ENCODE results near the gene GTF3C5. TPM values are rescaled to one million over a fixed set of nuclear protein-coding genes. Genes with fewer than 3 reads are reported as not detected.

Gene GTF3C5
- total and polyA plus RNA-seq, 9 of the 15 experiments (the other 6 are each of a cell fraction or from before 2014, with no cell fraction given) = 3.8 to 118 (median 83.7) TPM

DNA sequence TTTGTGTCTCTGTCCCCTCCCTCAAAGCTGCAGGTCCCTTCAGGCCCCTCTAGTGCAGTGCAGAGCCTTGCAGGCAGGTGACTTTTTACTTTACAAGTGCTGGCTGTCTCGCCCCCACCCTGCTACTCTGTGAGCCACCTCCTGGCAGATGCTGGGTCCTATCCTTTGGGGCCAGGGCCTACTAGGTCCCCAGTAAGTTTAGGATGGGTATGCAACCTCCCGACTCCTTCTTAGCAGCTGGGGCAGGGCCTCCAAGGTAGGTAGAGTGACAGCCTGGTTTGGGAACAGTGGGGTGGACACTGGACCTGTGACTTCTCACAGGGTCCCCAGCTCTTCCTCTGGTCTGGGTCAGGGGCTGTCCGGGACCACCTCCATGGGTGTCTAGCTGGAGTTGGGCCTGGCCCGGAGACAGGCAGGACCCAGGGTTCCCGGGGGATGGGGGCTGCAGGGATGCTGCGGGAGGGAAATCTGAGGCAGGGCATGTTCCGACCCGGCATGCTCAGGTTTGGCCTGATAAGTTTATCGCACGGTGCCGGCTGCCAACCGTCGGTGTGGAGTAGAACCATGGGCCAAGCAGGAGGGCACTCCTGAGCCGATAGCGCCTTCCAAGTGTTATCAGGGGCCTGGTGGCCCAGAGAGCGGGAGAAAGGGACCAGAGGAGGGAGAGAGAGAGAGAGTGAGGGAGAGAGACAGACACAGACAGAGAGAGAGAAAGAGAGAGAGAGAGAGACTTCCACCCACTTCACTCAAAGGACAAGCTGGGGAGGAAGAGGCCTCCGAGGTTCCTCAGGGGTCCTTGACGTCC is 31.8 kb upstream of the GTF3C5 start (continued):
- no peak for TF ChIP-seq STAG1 (CRISPR knock-in tag; IDR thresholded peaks at IDR 0.05; ENCODE audit: borderline replicate concordance)
- no peak for TF ChIP-seq NR3C1 (CRISPR knock-in tag; IDR thresholded peaks at IDR 0.05)
- TF ChIP-seq RBM34 (IDR thresholded peaks at IDR 0.05; ENCODE audit: borderline replicate concordance, insufficient read depth, low read length) = no peak
- no peak for TF ChIP-seq KDM4B (IDR thresholded peaks at IDR 0.05; ENCODE audit: borderline replicate concordance in 2 of 2, low read depth in 1 of 2)
- TF ChIP-seq SMARCA4 (IDR thresholded peaks at IDR 0.05) = peak; percentile 90
- no peak for TF ChIP-seq NFXL1 (CRISPR knock-in tag; IDR thresholded peaks at IDR 0.05)
- TF ChIP-seq BDP1 (IDR thresholded peaks at IDR 0.05; ENCODE audit: insufficient read depth, insufficient read length) = no peak
- no peak for TF ChIP-seq U2AF2 (optimal IDR thresholded peaks at IDR 0.05; ENCODE audit: low read depth, low read length)
- TF ChIP-seq, protein P1, sequence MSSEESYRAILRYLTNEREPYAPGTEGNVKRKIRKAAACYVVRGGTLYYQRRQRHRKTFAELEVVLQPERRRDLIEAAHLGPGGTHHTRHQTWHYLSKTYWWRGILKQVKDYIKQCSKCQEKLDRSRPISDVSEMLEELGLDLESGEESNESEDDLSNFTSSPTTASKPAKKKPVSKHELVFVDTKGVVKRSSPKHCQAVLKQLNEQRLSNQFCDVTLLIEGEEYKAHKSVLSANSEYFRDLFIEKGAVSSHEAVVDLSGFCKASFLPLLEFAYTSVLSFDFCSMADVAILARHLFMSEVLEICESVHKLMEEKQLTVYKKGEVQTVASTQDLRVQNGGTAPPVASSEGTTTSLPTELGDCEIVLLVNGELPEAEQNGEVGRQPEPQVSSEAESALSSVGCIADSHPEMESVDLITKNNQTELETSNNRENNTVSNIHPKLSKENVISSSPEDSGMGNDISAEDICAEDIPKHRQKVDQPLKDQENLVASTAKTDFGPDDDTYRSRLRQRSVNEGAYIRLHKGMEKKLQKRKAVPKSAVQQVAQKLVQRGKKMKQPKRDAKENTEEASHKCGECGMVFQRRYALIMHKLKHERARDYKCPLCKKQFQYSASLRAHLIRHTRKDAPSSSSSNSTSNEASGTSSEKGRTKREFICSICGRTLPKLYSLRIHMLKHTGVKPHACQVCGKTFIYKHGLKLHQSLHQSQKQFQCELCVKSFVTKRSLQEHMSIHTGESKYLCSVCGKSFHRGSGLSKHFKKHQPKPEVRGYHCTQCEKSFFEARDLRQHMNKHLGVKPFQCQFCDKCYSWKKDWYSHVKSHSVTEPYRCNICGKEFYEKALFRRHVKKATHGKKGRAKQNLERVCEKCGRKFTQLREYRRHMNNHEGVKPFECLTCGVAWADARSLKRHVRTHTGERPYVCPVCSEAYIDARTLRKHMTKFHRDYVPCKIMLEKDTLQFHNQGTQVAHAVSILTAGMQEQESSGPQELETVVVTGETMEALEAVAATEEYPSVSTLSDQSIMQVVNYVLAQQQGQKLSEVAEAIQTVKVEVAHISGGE (CRISPR knock-in tag; IDR thresholded peaks at IDR 0.05) = peak in 1 of 3 experiments; percentile 73; a peak in 2 of 6 replicates
- no peak for TF ChIP-seq RHOXF2B (CRISPR knock-in tag; conservative IDR thresholded peaks at IDR 0.05)
- TF ChIP-seq ARNT (IDR thresholded peaks at IDR 0.05) = peak; percentile 43 to 95; a peak in 2 of 4 replicates
- TF ChIP-seq, protein P2, sequence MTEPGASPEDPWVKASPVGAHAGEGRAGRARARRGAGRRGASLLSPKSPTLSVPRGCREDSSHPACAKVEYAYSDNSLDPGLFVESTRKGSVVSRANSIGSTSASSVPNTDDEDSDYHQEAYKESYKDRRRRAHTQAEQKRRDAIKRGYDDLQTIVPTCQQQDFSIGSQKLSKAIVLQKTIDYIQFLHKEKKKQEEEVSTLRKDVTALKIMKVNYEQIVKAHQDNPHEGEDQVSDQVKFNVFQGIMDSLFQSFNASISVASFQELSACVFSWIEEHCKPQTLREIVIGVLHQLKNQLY (CRISPR knock-in tag; conservative IDR thresholded peaks at IDR 0.05) = no peak
- no peak for TF ChIP-seq ZNF507 (tag; conservative IDR thresholded peaks at IDR 0.05)
- no peak for TF ChIP-seq MCM2 (IDR thresholded peaks at IDR 0.05; ENCODE audit: low read depth)
- TF ChIP-seq ZC3H8 (IDR thresholded peaks at IDR 0.05) = no peak
- TF ChIP-seq KLF6 (CRISPR knock-in tag; IDR thresholded peaks at IDR 0.05; ENCODE audit: borderline replicate concordance) = no peak; the same call in 1 of the 2 replicates
- TF ChIP-seq GATA2 (CRISPR knock-in tag; IDR thresholded peaks at IDR 0.05) = peak; percentile 88
- TF ChIP-seq ZNF124 (CRISPR knock-in tag; IDR thresholded peaks at IDR 0.05) = no peak
- TF ChIP-seq, protein P3, sequence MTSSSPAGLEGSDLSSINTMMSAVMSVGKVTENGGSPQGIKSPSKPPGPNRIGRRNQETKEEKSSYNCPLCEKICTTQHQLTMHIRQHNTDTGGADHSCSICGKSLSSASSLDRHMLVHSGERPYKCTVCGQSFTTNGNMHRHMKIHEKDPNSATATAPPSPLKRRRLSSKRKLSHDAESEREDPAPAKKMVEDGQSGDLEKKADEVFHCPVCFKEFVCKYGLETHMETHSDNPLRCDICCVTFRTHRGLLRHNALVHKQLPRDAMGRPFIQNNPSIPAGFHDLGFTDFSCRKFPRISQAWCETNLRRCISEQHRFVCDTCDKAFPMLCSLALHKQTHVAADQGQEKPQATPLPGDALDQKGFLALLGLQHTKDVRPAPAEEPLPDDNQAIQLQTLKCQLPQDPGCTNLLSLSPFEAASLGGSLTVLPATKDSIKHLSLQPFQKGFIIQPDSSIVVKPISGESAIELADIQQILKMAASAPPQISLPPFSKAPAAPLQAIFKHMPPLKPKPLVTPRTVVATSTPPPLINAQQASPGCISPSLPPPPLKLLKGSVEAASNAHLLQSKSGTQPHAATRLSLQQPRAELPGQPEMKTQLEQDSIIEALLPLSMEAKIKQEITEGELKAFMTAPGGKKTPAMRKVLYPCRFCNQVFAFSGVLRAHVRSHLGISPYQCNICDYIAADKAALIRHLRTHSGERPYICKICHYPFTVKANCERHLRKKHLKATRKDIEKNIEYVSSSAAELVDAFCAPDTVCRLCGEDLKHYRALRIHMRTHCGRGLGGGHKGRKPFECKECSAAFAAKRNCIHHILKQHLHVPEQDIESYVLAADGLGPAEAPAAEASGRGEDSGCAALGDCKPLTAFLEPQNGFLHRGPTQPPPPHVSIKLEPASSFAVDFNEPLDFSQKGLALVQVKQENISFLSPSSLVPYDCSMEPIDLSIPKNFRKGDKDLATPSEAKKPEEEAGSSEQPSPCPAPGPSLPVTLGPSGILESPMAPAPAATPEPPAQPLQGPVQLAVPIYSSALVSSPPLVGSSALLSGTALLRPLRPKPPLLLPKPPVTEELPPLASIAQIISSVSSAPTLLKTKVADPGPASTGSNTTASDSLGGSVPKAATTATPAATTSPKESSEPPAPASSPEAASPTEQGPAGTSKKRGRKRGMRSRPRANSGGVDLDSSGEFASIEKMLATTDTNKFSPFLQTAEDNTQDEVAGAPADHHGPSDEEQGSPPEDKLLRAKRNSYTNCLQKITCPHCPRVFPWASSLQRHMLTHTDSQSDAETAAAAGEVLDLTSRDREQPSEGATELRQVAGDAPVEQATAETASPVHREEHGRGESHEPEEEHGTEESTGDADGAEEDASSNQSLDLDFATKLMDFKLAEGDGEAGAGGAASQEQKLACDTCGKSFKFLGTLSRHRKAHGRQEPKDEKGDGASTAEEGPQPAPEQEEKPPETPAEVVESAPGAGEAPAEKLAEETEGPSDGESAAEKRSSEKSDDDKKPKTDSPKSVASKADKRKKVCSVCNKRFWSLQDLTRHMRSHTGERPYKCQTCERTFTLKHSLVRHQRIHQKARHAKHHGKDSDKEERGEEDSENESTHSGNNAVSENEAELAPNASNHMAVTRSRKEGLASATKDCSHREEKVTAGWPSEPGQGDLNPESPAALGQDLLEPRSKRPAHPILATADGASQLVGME (CRISPR knock-in tag; IDR thresholded peaks at IDR 0.05) = peak; percentile 78; the same call in 1 of the 2 replicates
